GM10847 (cell line): Measurements from ENCODE around the gene ZNFX1.

Experiments used
- POLR2A ChIP-seq: IDR thresholded peaks from 2 replicates; pipeline ENCODE4 v1.6.1; 2011; ENCODE audit not compliant: insufficient read length; ENCODE audit errors: extremely low read depth

Gene ZNFX1

DNA sequence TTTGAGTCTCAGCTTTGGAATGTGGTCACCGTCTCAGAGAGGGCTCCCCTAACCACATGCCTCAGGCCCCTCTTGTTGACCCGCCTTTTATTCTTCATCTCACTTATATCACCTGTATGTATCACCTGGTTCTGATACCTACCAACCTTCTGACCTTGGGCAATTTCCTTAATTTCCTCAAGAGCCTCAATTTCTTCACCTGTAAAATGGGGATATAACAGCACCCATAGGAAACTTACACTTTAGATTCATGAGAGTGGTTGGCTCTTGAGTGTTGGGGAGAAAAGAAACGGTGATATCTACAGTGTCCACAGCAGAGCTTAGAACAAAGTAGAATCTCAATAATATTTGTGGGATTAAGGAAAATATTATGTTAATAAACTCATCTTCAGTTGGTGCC, 62.6 kb downstream of the ZNFX1 start:
- TF ChIP-seq POLR2A, result no peak

- TF ChIP-seq POLR2A, result no peak
These were observed 63.3 kb downstream of the ZNFX1 start for GRCh38 chr20:49214571-49214970.

GRCh38 chr20:49210757-49211110, 67.1 kb downstream of the ZNFX1 start:
- TF ChIP-seq POLR2A, result no peak

DNA sequence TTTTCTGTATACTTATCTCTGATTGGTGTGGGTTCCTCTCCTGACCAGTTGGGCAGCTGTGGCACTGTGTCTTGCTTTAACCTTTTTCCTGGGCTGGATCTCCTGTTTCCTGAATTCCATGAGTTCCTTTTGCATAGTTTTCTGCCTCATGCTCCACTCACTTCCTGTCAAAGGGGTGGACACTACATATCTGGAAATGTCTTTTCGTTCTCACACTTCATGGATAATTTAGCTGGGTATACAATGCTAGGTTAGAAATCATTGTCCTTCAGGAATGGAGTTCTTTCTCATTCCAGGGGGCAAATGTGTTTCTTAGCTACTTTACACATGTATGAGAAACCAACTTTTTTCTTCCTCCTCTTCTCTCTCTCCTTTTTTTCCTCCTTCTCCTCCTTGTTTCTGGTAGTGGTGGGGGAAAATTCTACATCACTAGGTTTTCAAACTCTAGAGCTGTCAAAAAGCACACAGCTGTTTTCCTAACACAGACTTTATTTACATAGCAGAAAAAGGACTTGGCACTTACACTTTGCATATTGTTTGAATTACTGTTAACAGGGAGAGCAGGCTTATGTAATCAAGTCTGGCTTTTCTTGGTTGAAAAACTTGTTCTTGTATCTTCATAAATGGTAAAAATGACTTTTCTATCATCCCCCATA, 67.6 kb downstream of the ZNFX1 start:
- TF ChIP-seq POLR2A, result no peak

- no peak for TF ChIP-seq POLR2A
These were observed 70.8 kb downstream of the ZNFX1 start for GRCh38 chr20:49207076-49207475.

GRCh38 chr20:49203746-49204145, 74.1 kb downstream of the ZNFX1 start:
- TF ChIP-seq POLR2A, result no peak

- TF ChIP-seq POLR2A, result no peak
These were observed 74.8 kb downstream of the ZNFX1 start for GRCh38 chr20:49203011-49203410.

DNA sequence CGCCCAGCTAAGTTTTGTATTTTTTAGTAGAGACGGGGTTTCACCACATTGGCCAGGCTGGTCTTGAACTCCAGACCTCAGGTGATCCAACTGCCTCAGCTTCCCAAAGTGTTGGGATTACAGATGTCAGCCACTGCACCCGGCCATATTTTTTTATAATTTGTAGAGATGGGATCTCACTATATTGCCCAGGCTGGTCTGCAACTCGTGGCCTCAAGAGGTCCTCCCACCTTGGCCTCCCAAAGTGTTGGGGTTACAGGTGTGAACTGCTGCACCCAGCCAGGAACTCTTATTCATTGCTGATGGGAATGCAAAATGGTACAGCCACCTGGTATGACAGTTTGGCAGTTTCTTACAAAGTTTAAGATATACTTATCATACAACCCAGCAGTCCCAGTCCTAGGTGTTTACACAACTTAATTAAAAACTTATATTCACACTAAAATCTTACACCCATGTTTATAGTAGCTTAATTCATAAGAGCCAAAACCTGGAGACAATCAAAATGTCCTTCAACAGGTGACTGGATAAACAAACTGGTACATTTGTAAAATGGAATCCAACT, 78.0 kb downstream of the ZNFX1 start:
- TF ChIP-seq POLR2A, result no peak
